ENCODE measurements around the gene ACAA1. TPM values are rescaled to one million over a fixed set of nuclear protein-coding genes. Genes with fewer than 3 reads are reported as not detected.

Gene ACAA1
- total and polyA plus RNA-seq, 2 experiments from 2014 or later: 21.4 to 26.6 TPM

DNA sequence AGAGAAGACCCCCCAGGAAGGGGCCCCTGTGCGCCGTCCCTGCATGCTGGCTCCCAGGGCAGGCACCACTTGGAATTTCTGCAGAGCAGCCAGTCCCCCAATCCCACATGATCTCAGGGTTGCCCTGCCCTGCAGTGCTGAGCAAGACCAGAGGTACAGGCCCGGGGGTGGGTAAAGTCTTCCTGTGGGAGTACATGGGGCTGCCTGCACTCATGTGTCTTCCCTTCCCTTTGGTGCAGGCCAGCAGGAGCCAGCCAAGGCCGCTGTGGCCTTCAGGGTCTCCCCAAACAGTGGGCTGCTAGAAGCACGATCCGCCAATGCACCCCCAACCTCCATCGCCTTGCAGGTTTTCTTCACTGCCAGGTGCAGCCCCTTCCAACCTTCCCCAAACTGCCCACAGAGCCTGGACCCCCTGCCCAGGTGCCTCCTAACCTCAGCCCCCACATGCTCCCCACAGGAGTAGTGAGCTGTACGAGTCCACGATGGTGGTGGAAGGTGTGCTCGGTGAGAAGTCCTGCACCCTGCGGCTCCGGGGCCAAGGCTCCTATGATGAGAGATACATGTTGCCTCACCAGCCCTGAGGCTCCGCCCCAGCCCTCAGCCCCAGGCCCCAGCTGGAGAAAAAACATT is 15.0 kb downstream of the ACAA1 start:
- Mint-ChIP-seq H3K4me1 (no peaks in the 10 kb centered on the region), H3K27ac (no peak overlapping the region), H3K4me3 (no peak overlapping the region), H3K9me3 (no peaks in the 10 kb centered on the region; the same call in 2 of the 3 replicates), H3K36me3 (ENCODE audit: low read depth) (peaks cover 45% of the 10 kb centered on the region), H3K27me3 (ENCODE audit: insufficient read depth, low read depth, poor library complexity) (peaks cover 10% of the 10 kb centered on the region)
- Histone ChIP-seq H3K4me3 (no peak overlapping the region), H2AFZ (no peak overlapping the region), H3F3A (replicated peaks; ENCODE audit: low read depth) (no peaks in the 10 kb centered on the region), H3K79me2 (replicated peaks; ENCODE audit: insufficient read depth) (no peaks in the 10 kb centered on the region), H3K4me1 (ENCODE audit: insufficient read depth) (no peaks in the 10 kb centered on the region), H3K36me3 (ENCODE audit: insufficient read depth) (peaks cover 9% of the 10 kb centered on the region), H3K4me2 (no peak overlapping the region), H4K20me1 (replicated peaks; ENCODE audit: insufficient read depth) (no peaks in the 10 kb centered on the region; the same call in 1 of the 2 replicates), H3K27me3 (ENCODE audit: insufficient read depth) (no peaks in the 10 kb centered on the region), H3K27ac (ENCODE audit: low read depth) (no peak overlapping the region), H3K9me2 (ENCODE audit: insufficient read depth) (no peaks in the 10 kb centered on the region)
- no peak for TF ChIP-seq EZH2 (IDR thresholded peaks at IDR 0.05; ENCODE audit: low read depth, unreplicated experiment)
- TF ChIP-seq ZNF114 (CRISPR knock-in tag; IDR thresholded peaks at IDR 0.05): no peak
- TF ChIP-seq POLR2AphosphoS5 (IDR thresholded peaks at IDR 0.05; ENCODE audit: low read depth): no peak
- no peak for TF ChIP-seq EZH2phosphoT487 (IDR thresholded peaks at IDR 0.05; ENCODE audit: unreplicated experiment)
- TF ChIP-seq ZNF331 (CRISPR knock-in tag; IDR thresholded peaks at IDR 0.05; ENCODE audit: low read depth): no peak
- TF ChIP-seq, protein P1, sequence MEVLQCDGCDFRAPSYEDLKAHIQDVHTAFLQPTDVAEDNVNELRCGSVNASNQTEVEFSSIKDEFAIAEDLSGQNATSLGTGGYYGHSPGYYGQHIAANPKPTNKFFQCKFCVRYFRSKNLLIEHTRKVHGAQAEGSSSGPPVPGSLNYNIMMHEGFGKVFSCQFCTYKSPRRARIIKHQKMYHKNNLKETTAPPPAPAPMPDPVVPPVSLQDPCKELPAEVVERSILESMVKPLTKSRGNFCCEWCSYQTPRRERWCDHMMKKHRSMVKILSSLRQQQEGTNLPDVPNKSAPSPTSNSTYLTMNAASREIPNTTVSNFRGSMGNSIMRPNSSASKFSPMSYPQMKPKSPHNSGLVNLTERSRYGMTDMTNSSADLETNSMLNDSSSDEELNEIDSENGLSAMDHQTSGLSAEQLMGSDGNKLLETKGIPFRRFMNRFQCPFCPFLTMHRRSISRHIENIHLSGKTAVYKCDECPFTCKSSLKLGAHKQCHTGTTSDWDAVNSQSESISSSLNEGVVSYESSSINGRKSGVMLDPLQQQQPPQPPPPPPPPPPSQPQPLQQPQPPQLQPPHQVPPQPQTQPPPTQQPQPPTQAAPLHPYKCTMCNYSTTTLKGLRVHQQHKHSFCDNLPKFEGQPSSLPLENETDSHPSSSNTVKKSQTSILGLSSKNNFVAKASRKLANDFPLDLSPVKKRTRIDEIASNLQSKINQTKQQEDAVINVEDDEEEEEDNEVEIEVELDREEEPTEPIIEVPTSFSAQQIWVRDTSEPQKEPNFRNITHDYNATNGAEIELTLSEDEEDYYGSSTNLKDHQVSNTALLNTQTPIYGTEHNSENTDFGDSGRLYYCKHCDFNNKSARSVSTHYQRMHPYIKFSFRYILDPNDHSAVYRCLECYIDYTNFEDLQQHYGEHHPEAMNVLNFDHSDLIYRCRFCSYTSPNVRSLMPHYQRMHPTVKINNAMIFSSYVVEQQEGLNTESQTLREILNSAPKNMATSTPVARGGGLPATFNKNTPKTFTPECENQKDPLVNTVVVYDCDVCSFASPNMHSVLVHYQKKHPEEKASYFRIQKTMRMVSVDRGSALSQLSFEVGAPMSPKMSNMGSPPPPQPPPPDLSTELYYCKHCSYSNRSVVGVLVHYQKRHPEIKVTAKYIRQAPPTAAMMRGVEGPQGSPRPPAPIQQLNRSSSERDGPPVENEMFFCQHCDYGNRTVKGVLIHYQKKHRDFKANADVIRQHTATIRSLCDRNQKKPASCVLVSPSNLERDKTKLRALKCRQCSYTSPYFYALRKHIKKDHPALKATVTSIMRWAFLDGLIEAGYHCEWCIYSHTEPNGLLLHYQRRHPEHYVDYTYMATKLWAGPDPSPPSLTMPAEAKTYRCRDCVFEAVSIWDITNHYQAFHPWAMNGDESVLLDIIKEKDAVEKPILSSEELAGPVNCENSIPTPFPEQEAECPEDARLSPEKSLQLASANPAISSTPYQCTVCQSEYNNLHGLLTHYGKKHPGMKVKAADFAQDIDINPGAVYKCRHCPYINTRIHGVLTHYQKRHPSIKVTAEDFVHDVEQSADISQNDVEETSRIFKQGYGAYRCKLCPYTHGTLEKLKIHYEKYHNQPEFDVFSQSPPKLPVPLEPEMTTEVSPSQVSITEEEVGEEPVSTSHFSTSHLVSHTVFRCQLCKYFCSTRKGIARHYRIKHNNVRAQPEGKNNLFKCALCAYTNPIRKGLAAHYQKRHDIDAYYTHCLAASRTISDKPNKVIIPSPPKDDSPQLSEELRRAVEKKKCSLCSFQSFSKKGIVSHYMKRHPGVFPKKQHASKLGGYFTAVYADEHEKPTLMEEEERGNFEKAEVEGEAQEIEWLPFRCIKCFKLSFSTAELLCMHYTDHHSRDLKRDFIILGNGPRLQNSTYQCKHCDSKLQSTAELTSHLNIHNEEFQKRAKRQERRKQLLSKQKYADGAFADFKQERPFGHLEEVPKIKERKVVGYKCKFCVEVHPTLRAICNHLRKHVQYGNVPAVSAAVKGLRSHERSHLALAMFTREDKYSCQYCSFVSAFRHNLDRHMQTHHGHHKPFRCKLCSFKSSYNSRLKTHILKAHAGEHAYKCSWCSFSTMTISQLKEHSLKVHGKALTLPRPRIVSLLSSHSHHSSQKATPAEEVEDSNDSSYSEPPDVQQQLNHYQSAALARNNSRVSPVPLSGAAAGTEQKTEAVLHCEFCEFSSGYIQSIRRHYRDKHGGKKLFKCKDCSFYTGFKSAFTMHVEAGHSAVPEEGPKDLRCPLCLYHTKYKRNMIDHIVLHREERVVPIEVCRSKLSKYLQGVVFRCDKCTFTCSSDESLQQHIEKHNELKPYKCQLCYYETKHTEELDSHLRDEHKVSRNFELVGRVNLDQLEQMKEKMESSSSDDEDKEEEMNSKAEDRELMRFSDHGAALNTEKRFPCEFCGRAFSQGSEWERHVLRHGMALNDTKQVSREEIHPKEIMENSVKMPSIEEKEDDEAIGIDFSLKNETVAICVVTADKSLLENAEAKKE (CRISPR knock-in tag; IDR thresholded peaks at IDR 0.05): no peak
- TF ChIP-seq CREB1 (CRISPR knock-in tag; IDR thresholded peaks at IDR 0.05; ENCODE audit: low read depth): no peak
- TF ChIP-seq, protein P2, sequence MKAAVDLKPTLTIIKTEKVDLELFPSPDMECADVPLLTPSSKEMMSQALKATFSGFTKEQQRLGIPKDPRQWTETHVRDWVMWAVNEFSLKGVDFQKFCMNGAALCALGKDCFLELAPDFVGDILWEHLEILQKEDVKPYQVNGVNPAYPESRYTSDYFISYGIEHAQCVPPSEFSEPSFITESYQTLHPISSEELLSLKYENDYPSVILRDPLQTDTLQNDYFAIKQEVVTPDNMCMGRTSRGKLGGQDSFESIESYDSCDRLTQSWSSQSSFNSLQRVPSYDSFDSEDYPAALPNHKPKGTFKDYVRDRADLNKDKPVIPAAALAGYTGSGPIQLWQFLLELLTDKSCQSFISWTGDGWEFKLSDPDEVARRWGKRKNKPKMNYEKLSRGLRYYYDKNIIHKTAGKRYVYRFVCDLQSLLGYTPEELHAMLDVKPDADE (IDR thresholded peaks at IDR 0.05): no peak
- no peak for TF ChIP-seq STAT1 (IDR thresholded peaks at IDR 0.05; ENCODE audit: unreplicated experiment)
- TF ChIP-seq, protein P3, sequence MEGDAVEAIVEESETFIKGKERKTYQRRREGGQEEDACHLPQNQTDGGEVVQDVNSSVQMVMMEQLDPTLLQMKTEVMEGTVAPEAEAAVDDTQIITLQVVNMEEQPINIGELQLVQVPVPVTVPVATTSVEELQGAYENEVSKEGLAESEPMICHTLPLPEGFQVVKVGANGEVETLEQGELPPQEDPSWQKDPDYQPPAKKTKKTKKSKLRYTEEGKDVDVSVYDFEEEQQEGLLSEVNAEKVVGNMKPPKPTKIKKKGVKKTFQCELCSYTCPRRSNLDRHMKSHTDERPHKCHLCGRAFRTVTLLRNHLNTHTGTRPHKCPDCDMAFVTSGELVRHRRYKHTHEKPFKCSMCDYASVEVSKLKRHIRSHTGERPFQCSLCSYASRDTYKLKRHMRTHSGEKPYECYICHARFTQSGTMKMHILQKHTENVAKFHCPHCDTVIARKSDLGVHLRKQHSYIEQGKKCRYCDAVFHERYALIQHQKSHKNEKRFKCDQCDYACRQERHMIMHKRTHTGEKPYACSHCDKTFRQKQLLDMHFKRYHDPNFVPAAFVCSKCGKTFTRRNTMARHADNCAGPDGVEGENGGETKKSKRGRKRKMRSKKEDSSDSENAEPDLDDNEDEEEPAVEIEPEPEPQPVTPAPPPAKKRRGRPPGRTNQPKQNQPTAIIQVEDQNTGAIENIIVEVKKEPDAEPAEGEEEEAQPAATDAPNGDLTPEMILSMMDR (conservative IDR thresholded peaks at IDR 0.05; ENCODE audit: low read depth in 2 of 2): no peak
- TF ChIP-seq NANOG (IDR thresholded peaks at IDR 0.05; ENCODE audit: borderline replicate concordance): no peak
- DNase-seq (ENCODE audit: low spot score) (no peak), ATAC-seq (no peak)

Data from GM23338 (cell line).